Stimulated activated memory B cell treated with anti-CD40 and anti-IgM and Interleukin-4, amounts not matched to agents 10 μg/mL and 1 μg/mL and 100 μg/mL, for 72 hours (primary cell): ENCODE measurements around the gene TFAP2D.

Experiments
- ATAC-seq: fragments of 150-1000 bp; cut with Tn5 transposase; 2 replicates; pipeline ENCODE4 v1.10.0; 2021
- H3K27ac Mint-ChIP-seq: one replicate; pipeline ENCODE4 v1.8.0; 2022; ENCODE audit warnings: mild to moderate bottlenecking, mixed read lengths
- H3K27me3 Mint-ChIP-seq: one replicate; pipeline ENCODE4 v1.8.0; 2022; ENCODE audit warnings: mixed read lengths
- H3K36me3 Mint-ChIP-seq: one replicate; pipeline ENCODE4 v1.8.0; 2022; ENCODE audit warnings: mixed read lengths
- H3K4me1 Mint-ChIP-seq: one replicate; pipeline ENCODE4 v1.8.0; 2022; ENCODE audit warnings: mixed read lengths
- H3K4me3 Mint-ChIP-seq: one replicate; pipeline ENCODE4 v1.8.0; 2022; ENCODE audit warnings: mild to moderate bottlenecking, moderate library complexity, mixed read lengths
- H3K9me3 Mint-ChIP-seq: one replicate; pipeline ENCODE4 v1.8.0; 2022; ENCODE audit warnings: mixed read lengths

The TFAP2D gene

DNA sequence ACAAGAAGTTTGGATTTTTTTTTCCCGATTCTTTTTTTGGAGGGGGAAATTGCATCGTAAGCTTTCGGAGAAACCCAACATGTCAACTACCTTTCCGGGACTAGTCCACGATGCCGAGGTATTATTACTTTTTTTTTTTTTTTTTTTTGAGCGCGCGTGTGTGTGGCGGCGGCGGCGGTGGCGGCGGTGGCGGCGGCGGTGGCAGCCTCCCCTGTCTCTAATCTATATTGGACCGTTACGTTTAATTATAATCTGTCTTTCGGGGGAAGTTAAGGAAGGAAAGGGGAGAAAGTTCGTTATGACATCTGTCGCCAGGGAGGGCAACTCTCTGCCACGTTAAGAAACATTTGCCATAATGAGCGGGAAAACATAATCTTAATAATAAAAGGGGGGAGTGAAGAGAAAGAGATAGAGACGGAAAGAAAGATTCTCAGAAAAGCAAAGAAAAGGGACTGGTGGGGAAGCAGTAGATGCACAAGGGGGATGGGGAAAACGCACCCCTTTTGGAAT is 706 bp downstream of the TFAP2D start:
- Mint-ChIP-seq H3K9me3 (peaks cover 11% of the 10 kb centered on the region), H3K27me3 (peaks cover 73% of the 10 kb centered on the region), H3K4me1 (no peaks in the 10 kb centered on the region), H3K36me3 (no peaks in the 10 kb centered on the region), H3K27ac (no peak overlapping the region), H3K4me3 (no peak overlapping the region)
- no peak for ATAC-seq

DNA sequence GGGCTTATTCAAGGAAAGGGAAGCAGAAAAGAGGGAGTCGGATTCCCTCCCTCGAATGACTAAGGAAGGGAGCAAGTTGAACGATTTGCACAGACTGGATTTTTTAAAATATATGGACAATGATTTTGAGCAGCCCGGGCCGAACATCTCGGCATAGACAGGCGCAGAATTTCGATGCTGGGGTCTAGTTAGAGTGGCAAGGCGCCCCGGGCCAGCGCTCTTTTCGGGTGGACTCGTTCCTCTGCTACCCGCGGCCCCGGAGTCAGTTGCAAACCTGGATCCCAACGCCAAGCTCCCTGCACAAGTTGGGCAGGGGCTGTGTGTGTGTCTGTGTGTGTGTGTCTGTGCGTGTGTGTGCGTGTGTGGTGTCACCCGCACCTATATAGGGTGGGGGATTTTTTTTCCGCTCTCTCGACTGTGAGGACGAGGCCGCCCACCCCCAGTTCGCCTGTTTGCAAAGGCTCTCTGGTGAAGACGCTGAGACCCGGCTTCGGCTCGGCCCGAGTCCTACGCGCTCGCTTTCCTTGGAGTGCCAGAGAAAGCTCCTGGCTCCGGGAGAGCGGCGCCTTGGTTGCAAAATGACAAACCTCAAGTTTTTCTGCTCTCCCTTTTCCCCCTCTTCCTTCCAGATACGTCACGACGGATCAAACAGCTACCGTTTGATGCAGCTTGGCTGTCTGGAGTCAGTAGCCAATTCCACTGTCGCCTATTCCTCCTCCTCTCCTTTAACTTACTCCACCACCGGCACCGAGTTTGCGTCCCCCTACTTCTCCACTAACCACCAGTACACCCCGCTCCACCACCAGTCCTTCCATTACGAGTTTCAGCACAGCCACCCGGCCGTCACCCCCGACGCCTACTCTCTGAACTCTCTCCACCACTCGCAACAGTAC is 1.4 kb downstream of the TFAP2D start:
- no peak overlapping the region for H3K4me3 Mint-ChIP-seq

DNA sequence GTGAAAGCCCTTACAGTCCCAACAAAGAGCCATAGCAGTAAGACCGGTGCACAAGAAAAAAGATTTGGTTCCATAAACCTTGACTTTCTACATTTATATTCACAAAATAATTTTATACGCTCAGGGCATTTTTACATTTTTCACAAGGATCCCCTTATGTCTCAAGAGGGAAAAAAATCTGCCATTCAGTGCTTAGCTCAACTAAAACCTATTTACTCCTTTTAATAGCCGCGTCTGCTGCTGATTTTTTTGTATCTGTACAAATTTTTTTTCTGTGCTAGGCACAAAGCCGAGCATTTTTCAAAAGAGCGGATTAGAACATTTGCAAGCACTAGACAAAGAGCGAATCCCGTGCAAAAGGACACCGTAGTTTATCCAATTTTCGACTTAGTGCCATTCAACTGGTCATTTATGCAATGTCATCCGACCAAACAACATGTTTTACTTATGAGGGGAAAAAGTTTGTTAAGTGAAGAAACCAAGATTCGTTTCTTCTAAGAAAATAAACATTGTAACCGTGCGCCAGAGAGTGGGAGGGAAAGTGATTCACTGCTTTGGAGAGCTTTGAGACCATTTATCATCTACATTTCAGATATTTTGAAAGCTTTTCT is 3.7 kb downstream of the TFAP2D start:
- ATAC-seq, result no peak
- H3K4me3 Mint-ChIP-seq, result no peak overlapping the region
- no peak overlapping the region for H3K27ac Mint-ChIP-seq
- no peaks in the 10 kb centered on the region for H3K36me3 Mint-ChIP-seq
- H3K27me3 Mint-ChIP-seq, result peaks cover 75% of the 10 kb centered on the region
- no peaks in the 10 kb centered on the region for H3K4me1 Mint-ChIP-seq
- peaks cover 8% of the 10 kb centered on the region for H3K9me3 Mint-ChIP-seq

More for the DNA sequence above, 1.4 kb downstream of the TFAP2D start:
- H3K36me3 Mint-ChIP-seq, result no peaks in the 10 kb centered on the region
- peaks cover 76% of the 10 kb centered on the region for H3K27me3 Mint-ChIP-seq
- H3K27ac Mint-ChIP-seq, result no peak overlapping the region
- H3K9me3 Mint-ChIP-seq, result peaks cover 10% of the 10 kb centered on the region
- H3K4me1 Mint-ChIP-seq, result no peaks in the 10 kb centered on the region
- ATAC-seq, result no peak

DNA sequence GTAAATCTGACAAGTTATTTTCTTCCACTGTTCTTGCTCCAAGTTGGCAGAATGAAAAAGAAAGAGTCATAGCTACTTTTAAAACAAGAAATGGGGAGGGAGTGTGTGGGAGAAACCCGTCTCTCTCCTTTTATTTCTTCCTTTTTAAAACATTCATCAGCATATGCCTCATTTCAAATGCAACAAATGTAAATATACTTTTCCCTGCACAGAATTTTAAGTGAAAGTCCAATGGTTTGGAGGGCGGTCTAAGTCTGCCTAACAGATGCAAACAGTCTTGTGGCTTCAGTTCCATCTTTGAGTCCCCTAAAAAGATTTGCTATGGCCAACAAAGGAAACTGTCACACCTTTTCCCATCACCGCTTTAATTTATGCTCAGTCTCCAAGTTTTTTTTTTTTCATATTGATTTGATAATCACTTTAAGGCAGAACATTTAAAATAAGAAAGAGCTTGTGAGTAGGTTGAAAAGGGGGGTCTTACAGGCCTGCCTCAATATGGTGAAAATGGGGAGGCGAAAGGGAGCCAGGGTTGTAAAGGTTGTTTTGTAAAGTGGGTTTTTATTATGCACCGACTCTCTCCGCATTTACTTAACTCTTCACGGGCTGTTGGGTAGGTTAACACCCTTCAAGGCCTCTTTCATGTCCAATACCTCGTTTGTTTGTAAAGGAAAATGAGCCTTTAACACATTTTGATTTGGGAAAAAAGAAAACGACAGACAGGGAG is 4.6 kb downstream of the TFAP2D start:
- no peak overlapping the region for H3K4me3 Mint-ChIP-seq
- no peak overlapping the region for H3K27ac Mint-ChIP-seq
- peaks cover 10% of the 10 kb centered on the region for H3K9me3 Mint-ChIP-seq
- ATAC-seq, result no peak
- no peaks in the 10 kb centered on the region for H3K4me1 Mint-ChIP-seq
- no peaks in the 10 kb centered on the region for H3K36me3 Mint-ChIP-seq
- H3K27me3 Mint-ChIP-seq, result peaks cover 77% of the 10 kb centered on the region

GRCh38 chr6:50718566-50718965 is 5.2 kb downstream of the TFAP2D start:
- ATAC-seq, result no peak

GRCh38 chr6:50720623-50721022 is 7.3 kb downstream of the TFAP2D start:
- Mint-ChIP-seq H3K4me3 (no peak overlapping the region), H3K36me3 (no peaks in the 10 kb centered on the region), H3K27me3 (peaks cover 75% of the 10 kb centered on the region)

More at GRCh38 chr6:50718566-50718965, 5.2 kb downstream of the TFAP2D start:
- no peak overlapping the region for H3K4me3 Mint-ChIP-seq
- no peaks in the 10 kb centered on the region for H3K4me1 Mint-ChIP-seq
- H3K36me3 Mint-ChIP-seq, result no peaks in the 10 kb centered on the region
- H3K9me3 Mint-ChIP-seq, result peaks cover 10% of the 10 kb centered on the region
- H3K27ac Mint-ChIP-seq, result no peak overlapping the region
- H3K27me3 Mint-ChIP-seq, result peaks cover 77% of the 10 kb centered on the region

GRCh38 chr6:50721978-50722377 is 8.7 kb downstream of the TFAP2D start:
- no peak overlapping the region for H3K4me3 Mint-ChIP-seq
- peaks cover 75% of the 10 kb centered on the region for H3K27me3 Mint-ChIP-seq
- peaks cover 3% of the 10 kb centered on the region for H3K9me3 Mint-ChIP-seq
- no peak for ATAC-seq
- H3K36me3 Mint-ChIP-seq, result no peaks in the 10 kb centered on the region
- no peaks in the 10 kb centered on the region for H3K4me1 Mint-ChIP-seq
- no peak overlapping the region for H3K27ac Mint-ChIP-seq

More at GRCh38 chr6:50720623-50721022, 7.3 kb downstream of the TFAP2D start:
- no peak for ATAC-seq
- peaks cover 3% of the 10 kb centered on the region for H3K9me3 Mint-ChIP-seq
- H3K4me1 Mint-ChIP-seq, result no peaks in the 10 kb centered on the region
- H3K27ac Mint-ChIP-seq, result no peak overlapping the region

- Mint-ChIP-seq H3K36me3 (no peaks in the 10 kb centered on the region), H3K4me3 (no peak overlapping the region), H3K27me3 (peaks cover 73% of the 10 kb centered on the region), H3K27ac (no peak overlapping the region), H3K4me1 (no peaks in the 10 kb centered on the region), H3K9me3 (peaks cover 3% of the 10 kb centered on the region)
- ATAC-seq, result no peak
These were observed 9.7 kb downstream of the TFAP2D start for GRCh38 chr6:50722829-50723554.

DNA sequence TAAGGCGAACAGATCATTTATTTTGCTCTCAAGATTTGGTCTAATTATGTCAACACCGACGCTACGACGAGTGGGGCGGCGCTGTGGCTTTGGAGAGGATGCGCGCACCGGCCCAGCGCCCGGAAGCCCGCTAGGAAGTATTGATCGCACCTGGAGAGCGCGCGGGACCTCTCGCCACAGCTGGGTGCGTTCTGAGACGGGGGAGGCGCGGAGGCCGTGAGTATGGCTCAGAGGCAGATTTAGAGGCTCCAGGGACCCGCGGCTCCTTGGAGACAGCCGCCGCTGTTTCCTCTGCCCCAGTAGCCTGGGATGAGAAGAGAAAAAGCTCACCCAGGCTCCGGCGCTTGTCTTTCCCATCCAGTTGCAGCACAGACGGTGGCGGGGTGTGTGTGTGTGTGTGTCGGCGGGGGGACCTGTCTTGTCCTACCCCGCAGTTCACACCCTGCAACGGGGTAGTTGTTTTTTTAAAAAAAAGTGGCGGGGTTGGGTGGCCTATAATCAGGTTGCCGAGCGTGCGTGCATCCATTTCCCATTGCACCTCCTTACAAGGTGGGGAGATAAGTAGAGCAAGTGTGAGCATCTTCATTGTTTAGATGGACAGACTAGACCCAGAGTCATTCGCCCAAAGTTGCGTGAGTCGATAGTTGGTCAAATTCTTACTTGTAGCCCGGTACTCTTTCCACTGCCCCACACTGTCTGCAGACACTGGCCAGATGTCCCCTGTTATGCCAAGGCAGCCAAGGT is 11.2 kb downstream of the TFAP2D start:
- H3K9me3 Mint-ChIP-seq, result peaks cover 3% of the 10 kb centered on the region
- H3K27ac Mint-ChIP-seq, result no peak overlapping the region
- H3K36me3 Mint-ChIP-seq, result no peaks in the 10 kb centered on the region
- peaks cover 57% of the 10 kb centered on the region for H3K27me3 Mint-ChIP-seq
- no peak for ATAC-seq
- H3K4me3 Mint-ChIP-seq, result no peak overlapping the region
- H3K4me1 Mint-ChIP-seq, result no peaks in the 10 kb centered on the region

GRCh38 chr6:50734488-50734887 is 21.2 kb downstream of the TFAP2D start:
- Mint-ChIP-seq H3K9me3 (peaks cover 8% of the 10 kb centered on the region), H3K27ac (no peak overlapping the region), H3K4me3 (no peak overlapping the region), H3K4me1 (no peaks in the 10 kb centered on the region), H3K27me3 (no peaks in the 10 kb centered on the region), H3K36me3 (no peaks in the 10 kb centered on the region)
- ATAC-seq, result no peak

GRCh38 chr6:50742161-50742560 is 28.8 kb downstream of the TFAP2D start:
- Mint-ChIP-seq H3K27me3 (no peaks in the 10 kb centered on the region), H3K27ac (no peak overlapping the region), H3K9me3 (no peaks in the 10 kb centered on the region), H3K4me3 (no peak overlapping the region), H3K36me3 (no peaks in the 10 kb centered on the region), H3K4me1 (no peaks in the 10 kb centered on the region)
- ATAC-seq, result no peak

DNA sequence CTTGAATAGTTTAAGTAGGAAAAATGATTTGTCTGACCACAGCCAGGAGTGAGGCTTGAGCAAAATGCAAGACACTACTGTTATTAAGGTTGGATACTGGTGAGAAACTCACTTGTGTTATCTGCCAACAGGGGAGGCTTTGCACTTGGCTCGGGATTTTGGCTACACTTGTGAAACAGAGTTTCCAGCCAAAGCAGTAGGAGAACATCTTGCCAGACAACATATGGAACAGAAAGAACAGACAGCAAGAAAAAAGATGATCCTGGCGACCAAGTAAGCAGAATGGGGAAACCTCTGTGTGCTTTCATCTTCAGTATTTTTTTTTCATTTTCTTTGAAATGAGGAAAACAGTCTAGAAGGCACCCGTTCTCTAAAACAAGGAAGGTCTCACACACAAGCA is 31.6 kb downstream of the TFAP2D start:
- H3K4me1 Mint-ChIP-seq, result no peaks in the 10 kb centered on the region
- no peak overlapping the region for H3K27ac Mint-ChIP-seq
- no peaks in the 10 kb centered on the region for H3K27me3 Mint-ChIP-seq
- no peak for ATAC-seq
- H3K9me3 Mint-ChIP-seq, result no peaks in the 10 kb centered on the region
- no peak overlapping the region for H3K4me3 Mint-ChIP-seq
- H3K36me3 Mint-ChIP-seq, result no peaks in the 10 kb centered on the region

DNA sequence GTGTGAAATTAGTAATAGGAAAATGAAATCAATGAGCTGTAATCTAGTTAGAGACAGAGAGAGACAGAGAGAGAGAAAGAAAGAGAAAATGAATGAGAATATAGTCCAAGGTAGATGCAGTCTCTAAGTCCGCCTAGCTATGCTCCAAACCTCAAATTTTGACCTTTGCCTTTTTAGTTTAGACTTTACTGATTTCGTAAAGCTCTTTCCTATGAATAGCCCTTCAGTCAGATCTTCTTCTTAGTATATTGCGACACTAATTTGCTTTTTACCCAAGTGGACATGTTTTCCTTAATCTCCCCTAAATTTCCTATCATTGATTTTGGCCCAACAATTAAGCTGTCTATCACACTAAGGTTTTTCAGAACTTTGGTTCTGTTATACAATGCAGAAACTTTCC is 49.5 kb downstream of the TFAP2D start:
- Mint-ChIP-seq H3K27ac (no peak overlapping the region), H3K9me3 (peaks cover 3% of the 10 kb centered on the region), H3K27me3 (no peaks in the 10 kb centered on the region)

GRCh38 chr6:50778696-50779095 is 65.4 kb downstream of the TFAP2D start:
- no peak for ATAC-seq
- H3K27me3 Mint-ChIP-seq, result no peaks in the 10 kb centered on the region

More for the DNA sequence above, 49.5 kb downstream of the TFAP2D start:
- Mint-ChIP-seq H3K4me1 (no peaks in the 10 kb centered on the region), H3K36me3 (no peaks in the 10 kb centered on the region), H3K4me3 (no peak overlapping the region)
- ATAC-seq, result no peak

More at GRCh38 chr6:50778696-50779095, 65.4 kb downstream of the TFAP2D start:
- no peaks in the 10 kb centered on the region for H3K36me3 Mint-ChIP-seq
- H3K27ac Mint-ChIP-seq, result no peak overlapping the region
- H3K9me3 Mint-ChIP-seq, result peaks cover 2% of the 10 kb centered on the region
- H3K4me1 Mint-ChIP-seq, result no peaks in the 10 kb centered on the region
- no peak overlapping the region for H3K4me3 Mint-ChIP-seq
